GM08714 (cell line): ENCODE measurements around the gene IFT172.

Experiments
- H3K4me3 ChIP-seq: fragments of 200-500 bp; sonication (Bioruptor generic); 2 replicates; pipeline ENCODE4 v1.5.1; 2014; ENCODE audit warnings: mild to moderate bottlenecking, low read length, inconsistent platforms
- ZNF274 ChIP-seq: IDR thresholded peaks from 2 replicates; pipeline ENCODE4 v1.6.1; 2012; ENCODE audit warnings: mild to moderate bottlenecking, low read depth, low read length

Gene IFT172

GRCh38 chr2:27497288-27497627 is 7.7 kb upstream of the IFT172 start:
- TF ChIP-seq ZNF274, result no peak
- H3K4me3 ChIP-seq, result no peak overlapping the region

- H3K4me3 ChIP-seq, result no peak within 1 kb of the TSS
- no peak for TF ChIP-seq ZNF274
These were observed 7.1 kb upstream of the IFT172 start, which contains the start of gene GCKR for GRCh38 chr2:27496357-27497287. TSS of gene GCKR (plus strand) at chr2:27496839. CDS start at chr2:27496905, 66 bp downstream.

GRCh38 chr2:27495840-27496356 is 6.4 kb upstream of the IFT172 start:
- TF ChIP-seq ZNF274, result no peak
- no peak overlapping the region for H3K4me3 ChIP-seq

GRCh38 chr2:27494944-27495554 is 5.5 kb upstream of the IFT172 start, which contains the start of gene FNDC4:
TSS of gene FNDC4 (minus strand) at chr2:27495200. CDS start at chr2:27494679, 521 bp downstream.
- H3K4me3 ChIP-seq, result peak within 1 kb of the TSS; percentile 51; the same call in 1 of the 2 replicates
- no peak for TF ChIP-seq ZNF274

GRCh38 chr2:27494284-27494943 is 4.9 kb upstream of the IFT172 start:
- peak overlapping the region; percentile 51; the same call in 1 of the 2 replicates for H3K4me3 ChIP-seq

GRCh38 chr2:27493948-27494283 is 4.4 kb upstream of the IFT172 start:
- no peak overlapping the region for H3K4me3 ChIP-seq

More at GRCh38 chr2:27494284-27494943, 4.9 kb upstream of the IFT172 start:
- no peak for TF ChIP-seq ZNF274

GRCh38 chr2:27492557-27492956 is 3.0 kb upstream of the IFT172 start:
- TF ChIP-seq ZNF274, result no peak

More at GRCh38 chr2:27493948-27494283, 4.4 kb upstream of the IFT172 start:
- TF ChIP-seq ZNF274, result no peak

GRCh38 chr2:27489118-27489497 is 435 bp downstream of the IFT172 start:
- no peak for TF ChIP-seq ZNF274
- H3K4me3 ChIP-seq, result peak overlapping the region; percentile 81

More at GRCh38 chr2:27492557-27492956, 3.0 kb upstream of the IFT172 start:
- no peak overlapping the region for H3K4me3 ChIP-seq

GRCh38 chr2:27485496-27485895 is 4.0 kb downstream of the IFT172 start:
- TF ChIP-seq ZNF274, result no peak
- no peak overlapping the region for H3K4me3 ChIP-seq

GRCh38 chr2:27471961-27472360 is 17.6 kb downstream of the IFT172 start:
- no peak overlapping the region for H3K4me3 ChIP-seq
- TF ChIP-seq ZNF274, result no peak

GRCh38 chr2:27464443-27464842 is 25.1 kb downstream of the IFT172 start:
- TF ChIP-seq ZNF274, result no peak
- H3K4me3 ChIP-seq, result no peak overlapping the region

GRCh38 chr2:27461118-27461517 is 28.4 kb downstream of the IFT172 start:
- H3K4me3 ChIP-seq, result no peak overlapping the region
- TF ChIP-seq ZNF274, result no peak

- no peak for TF ChIP-seq ZNF274
- H3K4me3 ChIP-seq, result no peak overlapping the region
These were observed 35.6 kb downstream of the IFT172 start for GRCh38 chr2:27453968-27454367.

- no peak overlapping the region for H3K4me3 ChIP-seq
- no peak for TF ChIP-seq ZNF274
These were observed 38.4 kb downstream of the IFT172 start for GRCh38 chr2:27451095-27451494.
